ENCODE results near the gene ATP13A4. TPM values are rescaled to one million over a fixed set of nuclear protein-coding genes. Genes with fewer than 3 reads are reported as not detected.

ATP13A4 gene
- total and polyA plus RNA-seq, 2 of the 8 experiments (the other 6 are each of a cell fraction or from before 2014, with no cell fraction given): 0.12 TPM; not detected in 1

- Histone ChIP-seq H3K27ac (ENCODE audit: low read depth, low read length) (no peak overlapping the region), H2AK5ac (ENCODE audit: low read depth, low read length) (no peak overlapping the region), H3K18ac (ENCODE audit: extremely low read depth, low read length) (no peak overlapping the region), H3K23me2 (ENCODE audit: low read depth, low read length) (no peaks in the 10 kb centered on the region), H2BK20ac (ENCODE audit: low read length) (no peak overlapping the region), H2BK5ac (ENCODE audit: low read depth, low read length) (no peak overlapping the region), H2BK12ac (ENCODE audit: low read depth, low read length) (no peak overlapping the region), H3K36me3 (ENCODE audit: control insufficient read depth in 2 of 4, insufficient read depth in 4 of 4, low read length in 3 of 4) (no peaks in the 10 kb centered on the region), H3K27me3 (replicated peaks in 1 of 4; ENCODE audit: control insufficient read depth in 3 of 4, extremely low read depth in 1 of 4, insufficient read depth in 3 of 4, low read length in 3 of 4) (peaks cover 0 to 1% (median 0%) of the 10 kb centered on the region in 4 experiments; a peak in 1 of 7 replicates), H3K23ac (ENCODE audit: insufficient read length) (no peak overlapping the region), H3K56ac (replicated peaks; ENCODE audit: insufficient read length, low read depth, low read length) (no peak overlapping the region), H3K4me3 (ENCODE audit: extremely low read depth in 1 of 4, insufficient read depth in 2 of 4, low read depth in 3 of 4, low read length in 4 of 4) (no peak overlapping the region), H3K4me2 (ENCODE audit: insufficient read depth in 1 of 2, low read depth in 2 of 2, low read length in 2 of 2) (no peak overlapping the region), H3K9me3 (ENCODE audit: insufficient read depth in 2 of 2, low read depth in 1 of 2, low read length in 1 of 2) (no peaks in the 10 kb centered on the region), H2BK15ac (ENCODE audit: low read length) (no peak overlapping the region), H2BK120ac (replicated peaks; ENCODE audit: low read depth, low read length) (no peak overlapping the region), H4K91ac (replicated peaks; ENCODE audit: insufficient read length, low read length) (no peak overlapping the region), H4K8ac (ENCODE audit: extremely low read depth, insufficient read depth, low read length) (no peak overlapping the region), H3K4me1 (replicated peaks in 1 of 4; ENCODE audit: control insufficient read depth in 3 of 4, insufficient read depth in 4 of 4, low read length in 3 of 4) (peaks cover 0 to 4% (median 0%) of the 10 kb centered on the region in 4 experiments; a peak in 2 of 7 replicates), H4K5ac (ENCODE audit: insufficient read length, low read depth, low read length) (no peak overlapping the region), H3K14ac (ENCODE audit: insufficient read length) (no peak overlapping the region), H3K79me1 (ENCODE audit: low read depth, low read length) (no peaks in the 10 kb centered on the region), H3K4ac (replicated peaks; ENCODE audit: insufficient read length, low read depth, low read length) (no peak overlapping the region), H3K9ac (replicated peaks in 1 of 4; ENCODE audit: extremely low read depth in 1 of 4, low read depth in 3 of 4, low read length in 3 of 4) (no peak overlapping the region), H3K79me2 (ENCODE audit: control insufficient read depth in 1 of 2, insufficient read depth in 2 of 2, low read length in 2 of 2) (no peaks in the 10 kb centered on the region), H2AFZ (ENCODE audit: low read length) (no peak overlapping the region), H4K20me1 (replicated peaks in 1 of 2; ENCODE audit: control insufficient read depth in 1 of 2, insufficient read depth in 2 of 2, low read length in 2 of 2) (no peaks in the 10 kb centered on the region)
- FAIRE-seq (no peak), DNase-seq (ENCODE audit: low read depth in 1 of 2, low spot score in 2 of 2) (no peak)
- ChIA-PET CTCF (ENCODE audit: partially characterized antibody) (no interaction called here), POLR2A (ENCODE audit: partially characterized antibody) (no interaction called here)
- 74% methylated on average over 5 of the region's 5 CpGs; no CpG with 5 or more reads in 1 of the 2 experiments for WGBS, 2 experiments (ENCODE audit: extremely low coverage in 1 of 2, insufficient coverage in 1 of 2, insufficient read length in 1 of 2, insufficient replicate concordance in 2 of 2, low coverage in 1 of 2, low lambda C conversion rate in 2 of 2, missing lambda C conversion rate in 1 of 2)
- TF ChIP-seq BACH1 (IDR thresholded peaks at IDR 0.05; ENCODE audit: low read length) (no peak), CEBPB (IDR thresholded peaks at IDR 0.05; ENCODE audit: low read depth, low read length) (no peak), RXRA (IDR thresholded peaks at IDR 0.05; ENCODE audit: insufficient read depth, low read depth, low read length) (no peak), KDM5A (IDR thresholded peaks at IDR 0.05; ENCODE audit: low read length) (no peak), POU5F1 (IDR thresholded peaks at IDR 0.05; ENCODE audit: low read depth, low read length) (no peak), ASH2L (IDR thresholded peaks at IDR 0.05; ENCODE audit: low read length) (no peak), ATF2 (IDR thresholded peaks at IDR 0.05; ENCODE audit: low read length) (no peak), CHD2 (IDR thresholded peaks at IDR 0.05; ENCODE audit: low read length) (no peak)
Measured at GRCh38 chr3:193354423-193354822, 200.3 kb downstream of the ATP13A4 start.
